Left ventricle myocardium inferior (tissue), 1 donor: ENCODE results near the gene PBX1. TPM values are rescaled to one million over a fixed set of nuclear protein-coding genes. Genes with fewer than 3 reads are reported as not detected.

Experiments
- DNase-seq: peaks from one replicate; pipeline ENCODE4 v3.0.0-alpha.2; 2020
- H3K27ac ChIP-seq: fragments of 200-600 bp; replicated peaks from 2 replicates; pipeline ENCODE4 v1.8.0; 2021
- H3K27me3 ChIP-seq: fragments of 200-600 bp; 2 replicates; pipeline ENCODE4 v1.8.0; 2021; ENCODE audit warnings: low read depth
- H3K36me3 ChIP-seq: fragments of 200-600 bp; 2 replicates; pipeline ENCODE4 v1.8.0; 2021
- H3K4me1 ChIP-seq: fragments of 200-600 bp; 2 replicates; pipeline ENCODE4 v1.8.0; 2021
- H3K4me3 ChIP-seq: fragments of 200-600 bp; 2 replicates; pipeline ENCODE4 v1.8.0; 2021; ENCODE audit warnings: mild to moderate bottlenecking, moderate library complexity
- H3K9me3 ChIP-seq: fragments of 200-600 bp; replicated peaks from 2 replicates; pipeline ENCODE4 v1.8.0; 2021
- intact Hi-C: fragments of 100-400 bp; cut with micrococcal nuclease; formaldehyde crosslinking; loops from one replicate; pipeline ENCODE4 v1.11.0; 2022
- total RNA-seq: library from RNA; stranded (reverse); fragmentation: NEBNext Ultra II Directional; extraction: Animal tissue kit (Norgen Biotek cat#: 25700); gene quantifications from one replicate; pipeline ENCODE4 v1.2.1, GENCODE V29; 2021
- TF ChIP-seq, protein P1 (sequence below): fragments of 200-600 bp; IDR thresholded peaks from 2 replicates; pipeline ENCODE4 v1.8.0; 2021; ENCODE audit warnings: antibody characterized with exemption, mild to moderate bottlenecking, borderline replicate concordance
- donor health status: DM: no; HTN: yes; CAD: no; lungs with severe emphysema.

PBX1 gene
- total RNA-seq, 1 donor from 2014 or later, result 73.2 TPM

DNA sequence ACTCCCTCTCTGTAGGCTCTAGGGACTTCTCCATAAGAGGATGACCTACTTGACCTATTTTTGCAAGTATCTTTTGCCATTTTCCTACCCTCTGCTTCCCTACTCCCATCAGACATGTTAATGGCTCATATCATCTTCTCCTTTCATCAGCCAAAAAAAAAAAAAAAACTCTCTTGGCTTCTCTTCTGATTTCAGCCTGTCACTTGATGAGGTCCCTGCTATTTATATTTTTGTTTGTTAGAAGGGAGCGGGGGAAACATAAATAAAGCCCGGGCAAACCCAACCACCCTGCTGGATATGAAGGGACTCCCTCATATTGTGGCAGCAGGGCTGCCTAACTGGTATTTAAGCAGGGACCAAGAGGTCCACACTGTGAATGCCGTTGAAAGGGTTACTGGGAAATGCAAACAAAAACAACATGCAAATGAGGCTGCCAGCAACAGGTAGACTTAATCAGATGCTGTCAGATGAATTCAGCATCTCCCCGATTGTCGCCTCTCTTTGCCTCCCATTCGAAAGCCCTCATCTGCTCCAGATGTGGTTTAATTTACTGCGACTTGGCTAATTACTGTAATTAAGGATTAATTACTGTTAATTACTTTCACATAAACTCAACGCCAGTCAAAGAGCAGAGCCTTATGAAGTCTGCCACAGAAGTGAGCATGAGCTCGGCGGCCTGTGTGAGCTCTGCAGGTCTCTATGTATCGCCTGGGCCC lies 172.3 kb downstream of the PBX1 start:
- TF ChIP-seq, protein P1, sequence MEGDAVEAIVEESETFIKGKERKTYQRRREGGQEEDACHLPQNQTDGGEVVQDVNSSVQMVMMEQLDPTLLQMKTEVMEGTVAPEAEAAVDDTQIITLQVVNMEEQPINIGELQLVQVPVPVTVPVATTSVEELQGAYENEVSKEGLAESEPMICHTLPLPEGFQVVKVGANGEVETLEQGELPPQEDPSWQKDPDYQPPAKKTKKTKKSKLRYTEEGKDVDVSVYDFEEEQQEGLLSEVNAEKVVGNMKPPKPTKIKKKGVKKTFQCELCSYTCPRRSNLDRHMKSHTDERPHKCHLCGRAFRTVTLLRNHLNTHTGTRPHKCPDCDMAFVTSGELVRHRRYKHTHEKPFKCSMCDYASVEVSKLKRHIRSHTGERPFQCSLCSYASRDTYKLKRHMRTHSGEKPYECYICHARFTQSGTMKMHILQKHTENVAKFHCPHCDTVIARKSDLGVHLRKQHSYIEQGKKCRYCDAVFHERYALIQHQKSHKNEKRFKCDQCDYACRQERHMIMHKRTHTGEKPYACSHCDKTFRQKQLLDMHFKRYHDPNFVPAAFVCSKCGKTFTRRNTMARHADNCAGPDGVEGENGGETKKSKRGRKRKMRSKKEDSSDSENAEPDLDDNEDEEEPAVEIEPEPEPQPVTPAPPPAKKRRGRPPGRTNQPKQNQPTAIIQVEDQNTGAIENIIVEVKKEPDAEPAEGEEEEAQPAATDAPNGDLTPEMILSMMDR, result no peak
- Histone ChIP-seq H3K27me3 (no peaks in the 10 kb centered on the region), H3K4me3 (no peak overlapping the region), H3K36me3 (no peaks in the 10 kb centered on the region), H3K9me3 (no peaks in the 10 kb centered on the region), H3K27ac (no peak overlapping the region), H3K4me1 (peaks cover 53% of the 10 kb centered on the region)
- no peak for DNase-seq
- intact Hi-C loops, result no loop called here

DNA sequence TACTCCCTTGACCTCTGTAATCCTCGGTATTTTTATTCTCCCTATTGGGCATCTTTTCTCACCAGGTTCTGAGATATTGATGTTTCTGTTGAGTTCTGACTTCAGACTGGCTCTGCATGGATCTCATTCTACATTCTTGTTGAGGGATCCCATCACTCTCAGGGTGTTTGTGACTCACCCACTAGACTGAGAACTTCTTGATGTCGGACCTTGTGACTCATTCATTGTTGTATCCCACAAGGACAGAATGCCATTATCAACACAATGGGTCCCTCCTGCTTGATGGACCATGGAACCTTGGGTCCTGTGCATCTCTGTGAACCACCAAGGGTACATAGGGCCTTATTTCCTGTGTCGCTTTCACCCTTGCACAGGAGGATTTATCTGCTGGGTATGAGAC lies 174.1 kb downstream of the PBX1 start:
- Histone ChIP-seq H3K36me3 (no peaks in the 10 kb centered on the region), H3K27ac (no peak overlapping the region), H3K4me3 (no peak overlapping the region), H3K4me1 (peaks cover 48% of the 10 kb centered on the region), H3K9me3 (no peaks in the 10 kb centered on the region), H3K27me3 (no peaks in the 10 kb centered on the region)
- DNase-seq, result no peak
- intact Hi-C loops, result no loop called here
- TF ChIP-seq, protein P1, result no peak

DNA sequence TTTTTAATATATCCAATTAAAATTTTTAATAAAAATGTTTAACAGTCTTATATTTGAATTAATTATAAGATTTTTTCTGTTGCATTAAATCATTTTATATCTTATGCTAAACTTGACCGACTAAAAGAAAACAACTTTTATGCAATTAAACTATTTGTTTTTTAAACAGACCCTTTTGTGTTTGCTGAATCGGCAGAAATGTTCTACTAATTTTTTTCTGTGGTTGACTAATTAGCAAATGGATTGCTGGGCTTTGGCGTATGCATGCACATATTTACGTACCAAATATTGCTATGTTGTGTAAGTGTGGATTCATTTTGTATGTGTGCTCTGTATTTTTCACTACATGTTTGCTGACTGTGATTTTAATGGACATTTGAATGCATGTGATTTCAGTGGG lies 174.8 kb downstream of the PBX1 start:
- intact Hi-C loops, result no loop called here
- Histone ChIP-seq H3K27ac (no peak overlapping the region), H3K36me3 (no peaks in the 10 kb centered on the region), H3K4me1 (peaks cover 43% of the 10 kb centered on the region), H3K4me3 (no peak overlapping the region), H3K9me3 (no peaks in the 10 kb centered on the region), H3K27me3 (no peaks in the 10 kb centered on the region)
- TF ChIP-seq, protein P1, result no peak
- DNase-seq, result no peak

DNA sequence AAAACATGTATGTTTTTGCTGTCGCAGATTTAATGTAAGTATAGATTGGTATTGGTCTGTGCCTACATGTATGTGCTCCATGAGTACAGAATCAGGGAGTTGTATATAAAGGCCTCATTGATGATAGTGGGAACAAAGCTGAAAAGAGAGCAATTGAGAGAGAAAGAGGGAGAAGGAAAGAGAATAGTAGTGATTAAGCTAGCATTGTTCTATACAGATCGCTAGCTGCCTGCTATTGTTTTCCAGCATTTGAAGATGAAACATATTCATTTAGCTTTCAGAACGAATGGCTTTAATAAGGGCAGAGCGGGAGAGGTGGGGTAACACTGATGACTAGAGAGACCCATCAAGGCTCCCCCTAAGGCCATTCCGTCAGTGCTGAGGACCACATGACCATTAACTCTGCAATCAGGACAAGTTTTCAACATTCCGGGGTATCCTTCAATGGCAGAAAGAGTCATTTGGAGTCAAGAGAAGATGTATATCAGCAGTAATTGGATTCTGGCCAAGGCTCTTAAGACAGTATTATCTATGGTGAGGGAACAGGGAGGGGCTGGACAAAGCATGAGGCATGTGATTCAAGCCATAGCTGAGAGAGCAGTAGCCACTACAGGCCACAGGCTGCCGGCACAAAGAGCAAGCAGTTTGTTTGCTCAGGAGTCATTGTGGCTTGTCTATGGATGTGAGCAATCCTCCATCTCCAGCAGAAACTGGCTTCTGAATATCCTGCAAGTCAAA lies 176.5 kb downstream of the PBX1 start:
- no peaks in the 10 kb centered on the region for H3K9me3 ChIP-seq
- no peak overlapping the region for H3K27ac ChIP-seq
- intact Hi-C loops, result no loop called here
- no peak for DNase-seq
- TF ChIP-seq, protein P1, result no peak
- H3K36me3 ChIP-seq, result no peaks in the 10 kb centered on the region
- no peak overlapping the region for H3K4me3 ChIP-seq
- H3K4me1 ChIP-seq, result peaks cover 31% of the 10 kb centered on the region
- no peaks in the 10 kb centered on the region for H3K27me3 ChIP-seq

DNA sequence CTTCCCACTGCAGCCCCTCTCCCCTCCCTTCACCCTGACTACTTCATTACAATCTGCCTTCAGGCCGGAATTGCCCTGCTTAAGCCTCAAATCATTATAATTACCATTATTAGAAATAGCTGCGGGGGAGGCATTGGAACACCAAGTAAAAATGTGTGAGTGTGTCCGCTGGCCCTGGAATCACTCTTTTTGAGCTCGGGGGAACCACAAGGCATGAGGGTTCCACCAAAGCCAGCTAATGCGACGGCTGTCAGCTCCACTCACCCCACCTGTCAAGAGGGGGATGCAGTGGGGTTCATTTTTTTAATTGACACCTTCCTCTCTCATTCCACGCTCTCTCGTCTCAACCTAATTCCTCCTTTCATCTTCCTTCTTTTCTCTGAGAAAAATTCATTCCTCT lies 177.2 kb downstream of the PBX1 start:
- no peaks in the 10 kb centered on the region for H3K9me3 ChIP-seq
- no peak for DNase-seq
- H3K27me3 ChIP-seq, result no peaks in the 10 kb centered on the region
- no peaks in the 10 kb centered on the region for H3K36me3 ChIP-seq
- H3K4me1 ChIP-seq, result peaks cover 25% of the 10 kb centered on the region
- no peak overlapping the region for H3K27ac ChIP-seq
- H3K4me3 ChIP-seq, result no peak overlapping the region
- TF ChIP-seq, protein P1, result no peak
- intact Hi-C loops, result no loop called here
